NCI-H2171 (cell line): ENCODE results near the gene MGRN1.

Experiments used
- DNase-seq: peaks from one replicate; lab custom pipeline; 2025; lab: John Stamatoyannopoulos, UW

Gene MGRN1

DNA sequence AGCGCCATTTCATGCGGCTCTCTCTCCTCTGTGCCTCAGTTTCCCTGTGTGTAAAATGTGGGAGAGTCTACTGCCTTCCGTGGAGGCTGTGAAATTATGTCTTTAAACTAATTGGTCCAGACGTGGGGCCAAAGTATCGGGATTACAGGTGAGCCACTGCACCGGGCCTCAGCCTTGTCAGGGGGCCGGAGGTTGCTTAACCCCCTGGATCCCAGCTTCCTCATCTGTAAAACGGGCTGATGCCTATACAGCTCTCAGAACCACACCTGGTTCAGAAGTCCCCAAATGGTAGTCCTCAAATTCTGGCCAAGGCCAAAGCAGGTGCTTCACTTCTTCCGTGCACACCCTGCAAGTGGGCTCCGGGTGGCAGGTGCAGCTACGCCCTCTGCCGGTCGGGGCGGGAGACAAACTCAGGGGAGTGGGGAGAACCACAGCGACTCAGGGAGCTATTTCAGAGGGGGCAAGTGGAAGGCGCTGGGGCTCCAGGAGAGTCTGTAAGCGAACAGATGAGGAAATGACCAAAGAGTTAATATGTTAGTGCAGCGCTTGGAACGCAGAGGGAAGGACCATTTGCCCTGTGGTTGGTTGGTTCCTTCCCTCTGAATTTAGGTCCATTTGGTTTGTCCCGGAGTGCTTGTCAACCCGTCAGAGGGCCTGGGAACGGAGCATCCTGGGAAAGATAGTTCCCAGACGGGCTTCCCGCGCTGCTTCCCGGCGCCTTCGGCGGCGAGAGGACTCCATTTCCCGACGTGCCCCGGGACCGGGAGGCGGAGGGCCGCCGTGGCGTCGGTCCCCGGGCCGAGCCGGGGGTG is at the start of gene MGRN1:
TSS of gene MGRN1 (plus strand) at position 812 of the 812 bp plus-strand sequence. CDS start 135 bp downstream, outside the sequence.
- peak; percentile 95 for DNase-seq

DNA sequence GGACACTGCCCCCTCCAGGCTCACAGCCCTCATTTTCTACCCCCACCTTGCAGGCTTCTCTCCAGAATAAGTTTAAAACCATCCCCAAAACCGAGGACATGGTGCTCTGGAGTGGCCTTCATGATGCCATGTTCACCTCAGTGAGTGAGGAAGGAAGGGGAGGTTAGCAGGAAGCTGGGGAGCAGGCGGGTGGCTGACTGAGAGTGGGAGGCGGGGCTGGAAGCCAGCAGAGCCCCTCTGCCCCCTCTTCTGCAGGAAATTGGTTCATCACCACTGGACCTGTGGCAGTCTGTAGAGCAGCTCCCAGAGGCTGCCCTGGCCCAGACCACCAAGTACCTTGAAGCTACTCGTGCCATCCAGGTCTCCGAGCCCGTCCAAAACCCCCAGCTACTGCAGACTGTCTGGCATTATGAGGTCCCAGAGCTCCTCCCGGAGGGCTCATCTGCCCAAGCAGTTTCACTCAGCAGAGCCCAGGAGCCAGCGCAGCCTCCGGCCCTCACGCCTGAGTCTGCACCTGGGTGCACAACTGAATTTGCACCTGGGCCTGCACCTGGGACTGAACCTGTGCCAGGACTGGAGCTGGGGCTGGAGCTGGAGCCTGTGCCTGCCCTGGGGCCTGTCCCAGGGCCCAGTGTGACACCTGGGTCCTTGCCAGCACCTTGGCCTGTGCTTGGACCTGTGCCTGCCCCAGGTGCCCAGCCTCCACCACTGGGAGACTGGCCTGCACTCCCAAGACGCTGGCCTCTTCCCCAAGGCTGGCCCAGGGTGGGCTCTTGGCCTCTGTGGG is 49.5 kb upstream of the MGRN1 start:
- no peak for DNase-seq

DNA sequence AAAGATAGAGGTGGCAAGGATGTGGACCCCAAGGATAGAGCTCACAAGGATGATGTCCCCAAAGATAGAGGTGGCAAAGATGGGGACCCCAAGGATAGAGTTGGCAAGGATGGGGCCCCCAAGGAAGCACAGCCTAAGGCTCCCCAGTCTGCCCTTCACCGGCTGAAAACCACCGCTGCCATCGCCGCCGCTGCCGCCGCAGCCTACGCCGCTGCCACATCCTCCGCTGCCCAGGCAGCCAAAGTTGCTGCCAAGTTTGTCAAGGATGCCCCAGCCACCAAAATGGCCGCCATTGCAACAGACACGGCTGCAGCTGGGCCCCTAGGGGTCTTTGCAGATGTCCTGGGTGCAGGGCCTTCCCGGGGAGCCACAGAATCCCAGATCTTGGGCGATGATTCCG is 48.6 kb upstream of the MGRN1 start:
- no peak for DNase-seq

DNA sequence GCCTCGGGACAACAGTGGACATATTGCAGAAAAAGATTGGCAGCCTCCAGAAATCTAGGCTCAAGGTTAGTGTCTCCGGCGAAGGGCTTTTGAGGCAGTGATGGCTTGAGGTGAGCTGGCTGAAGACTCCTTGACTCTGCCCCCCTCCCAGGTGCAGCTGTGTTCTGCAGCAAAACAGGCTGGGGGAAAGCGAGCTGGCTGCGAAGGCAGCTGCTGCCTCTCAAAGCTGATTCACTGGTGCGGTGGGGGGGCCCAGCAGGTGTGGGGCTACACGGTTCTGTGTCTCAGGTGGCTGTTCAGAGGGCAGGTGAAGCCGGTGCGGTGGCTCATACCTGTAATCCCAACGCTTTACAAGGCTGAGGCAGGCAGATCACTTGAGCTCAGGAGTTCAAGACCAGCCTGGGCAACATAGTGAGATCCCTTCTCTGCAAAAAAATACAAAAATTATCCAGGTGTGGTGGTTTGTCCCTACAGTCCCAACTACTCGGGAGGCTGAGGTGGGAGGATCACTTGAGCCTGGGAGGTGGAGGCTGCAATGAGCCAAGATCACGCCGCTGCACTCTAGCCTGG is 45.6 kb upstream of the MGRN1 start:
- no peak for DNase-seq

DNA sequence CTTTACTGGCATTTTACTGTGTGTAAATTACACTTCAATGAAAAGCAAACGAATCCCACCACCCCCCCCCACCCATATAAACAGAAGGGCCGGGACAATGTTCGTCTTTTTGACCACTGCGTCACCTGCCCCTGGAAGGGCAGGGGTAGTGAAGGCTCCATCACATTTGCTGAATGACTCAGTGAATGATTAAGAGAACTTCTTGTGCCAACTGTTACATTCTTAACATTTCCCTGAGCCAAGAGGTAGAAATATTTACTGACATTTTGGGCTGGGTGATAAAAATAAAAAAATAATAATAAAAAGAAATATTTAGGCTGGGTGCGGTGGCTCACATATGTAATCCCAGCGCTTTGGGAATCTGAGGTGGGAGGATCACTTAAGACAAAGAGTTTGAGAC is 44.4 kb upstream of the MGRN1 start:
- DNase-seq, result no peak

DNA sequence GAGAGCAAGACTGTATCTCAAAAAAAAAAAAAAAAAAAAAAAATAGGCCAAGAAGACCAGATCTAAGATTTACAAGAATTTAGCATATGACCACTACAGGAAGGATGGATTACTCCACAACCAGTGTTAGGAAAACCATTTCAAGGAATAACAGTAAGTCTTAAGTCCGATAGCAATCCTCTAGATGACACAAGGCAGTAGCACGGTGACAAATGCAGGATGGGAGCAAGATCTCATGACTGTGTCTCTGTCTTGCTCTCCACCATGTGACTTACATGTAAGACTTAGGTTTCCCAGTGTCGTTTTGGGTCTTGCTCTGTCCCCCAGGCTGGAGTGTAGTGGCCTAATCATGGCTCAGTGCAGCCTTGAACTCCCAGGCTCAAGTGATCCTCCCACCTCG is 40.7 kb upstream of the MGRN1 start:
- no peak for DNase-seq

DNA sequence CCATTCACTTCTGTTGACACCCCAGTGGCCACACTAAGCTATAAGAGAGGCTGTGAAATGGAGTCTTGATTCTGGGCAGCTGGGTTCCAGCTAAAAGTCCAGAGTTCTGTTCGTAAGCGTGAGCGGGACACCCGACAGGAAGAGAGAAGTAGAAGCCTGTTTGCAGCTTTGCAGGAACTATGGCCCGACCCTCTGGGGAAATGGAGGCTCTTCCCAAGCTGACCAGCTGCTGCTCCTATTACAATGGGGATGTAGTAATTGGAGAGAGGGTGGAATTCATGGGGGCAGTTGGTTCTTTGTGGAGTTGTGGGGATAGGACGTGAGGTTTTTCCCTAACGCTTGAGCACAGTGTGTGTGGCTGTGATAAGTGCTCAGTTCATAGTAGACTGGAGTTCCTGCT is 38.3 kb upstream of the MGRN1 start:
- no peak for DNase-seq

DNA sequence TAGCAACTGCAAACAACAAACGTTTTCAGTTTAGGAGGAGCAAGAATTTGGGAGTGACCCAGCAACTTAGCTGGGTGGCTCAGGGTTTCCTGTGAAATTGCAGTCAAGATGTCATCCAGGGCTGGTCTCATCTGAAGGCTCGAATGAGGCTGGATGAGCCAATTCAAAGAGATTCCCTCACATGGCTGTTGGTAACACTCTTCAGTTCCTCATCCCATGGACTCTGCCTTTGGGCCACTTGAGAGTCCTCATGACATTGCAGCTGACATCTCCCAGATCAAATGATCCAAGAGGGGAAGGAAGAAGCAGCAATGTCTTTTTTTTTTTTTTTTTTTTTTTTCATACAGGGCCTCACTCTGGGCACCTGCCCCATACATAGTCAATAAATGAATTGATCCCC is 36.2 kb upstream of the MGRN1 start:
- DNase-seq, result no peak

DNA sequence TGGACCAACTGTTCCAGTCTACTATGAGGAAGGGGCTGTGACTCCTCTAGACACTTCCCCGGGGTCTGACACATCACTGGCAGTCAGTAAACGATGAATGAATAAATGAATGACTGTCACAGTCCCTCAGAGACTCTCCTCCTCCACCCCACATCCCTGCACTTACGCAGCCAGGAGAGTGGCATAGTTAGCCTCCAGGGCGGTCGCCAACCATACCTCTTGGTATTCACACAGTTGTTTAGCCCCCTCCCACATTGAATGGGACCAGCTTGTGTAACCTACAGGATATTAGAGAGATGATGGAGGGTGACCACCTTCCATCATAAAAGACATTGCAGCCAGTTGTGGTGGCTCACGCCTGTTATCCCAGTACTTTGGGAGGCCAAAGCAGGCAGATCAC is 35.7 kb upstream of the MGRN1 start:
- no peak for DNase-seq

DNA sequence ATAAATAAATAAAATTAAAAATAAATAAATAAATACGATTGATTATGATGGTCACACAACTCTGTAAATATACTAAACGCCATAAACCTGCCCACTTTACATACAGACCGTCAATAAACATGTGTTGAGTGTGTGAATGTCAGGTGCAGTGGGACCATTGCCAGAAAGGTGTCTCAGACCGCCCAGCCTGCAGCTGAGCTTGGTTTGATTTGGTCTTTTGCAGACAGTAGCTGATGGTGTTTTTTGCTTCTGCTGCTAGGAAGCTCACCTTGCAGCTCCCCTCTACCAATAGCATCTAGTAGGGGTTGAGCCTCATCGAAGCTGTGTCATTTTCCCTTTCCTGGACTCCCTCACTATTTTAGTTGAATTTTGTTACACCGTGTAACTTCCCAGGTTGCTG is 33.4 kb upstream of the MGRN1 start:
- no peak for DNase-seq

DNA sequence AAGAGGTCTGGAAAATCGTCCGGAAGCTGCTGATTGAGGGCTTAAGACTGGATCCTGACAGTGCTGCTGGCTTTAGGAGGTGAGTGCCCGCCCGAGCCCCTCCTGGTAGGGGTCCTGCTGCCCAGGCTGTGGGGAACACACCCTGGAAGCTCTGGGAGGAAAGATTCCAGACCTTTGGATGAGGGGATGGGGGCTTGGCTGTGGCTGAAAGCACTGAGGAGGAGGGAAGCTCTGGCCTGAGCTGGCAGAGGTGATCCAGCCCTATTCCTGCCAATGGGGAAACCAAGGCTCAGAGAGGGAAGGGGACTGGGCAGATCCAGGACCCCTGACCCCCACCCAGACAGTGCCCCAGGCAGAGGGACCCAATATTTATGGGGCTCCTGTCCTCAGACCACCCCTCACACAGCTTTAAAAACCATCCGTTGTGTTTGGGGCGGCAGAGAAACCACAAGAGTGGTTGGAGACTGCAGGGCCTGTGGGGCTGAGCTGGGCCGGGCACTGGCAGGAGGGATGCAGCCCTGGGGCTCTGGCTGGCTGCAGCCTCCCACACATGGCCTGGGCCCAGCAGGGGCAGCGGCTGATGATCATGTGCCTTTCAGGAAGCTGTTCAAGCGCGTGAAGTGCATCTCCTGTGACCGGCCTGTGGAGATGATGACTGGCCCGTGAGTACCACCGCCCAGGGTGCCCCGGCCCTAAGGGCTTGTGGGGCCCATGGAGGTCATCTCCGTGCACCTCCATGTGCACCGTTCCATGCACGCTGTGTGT is 32.7 kb upstream of the MGRN1 start:
- no peak for DNase-seq

DNA sequence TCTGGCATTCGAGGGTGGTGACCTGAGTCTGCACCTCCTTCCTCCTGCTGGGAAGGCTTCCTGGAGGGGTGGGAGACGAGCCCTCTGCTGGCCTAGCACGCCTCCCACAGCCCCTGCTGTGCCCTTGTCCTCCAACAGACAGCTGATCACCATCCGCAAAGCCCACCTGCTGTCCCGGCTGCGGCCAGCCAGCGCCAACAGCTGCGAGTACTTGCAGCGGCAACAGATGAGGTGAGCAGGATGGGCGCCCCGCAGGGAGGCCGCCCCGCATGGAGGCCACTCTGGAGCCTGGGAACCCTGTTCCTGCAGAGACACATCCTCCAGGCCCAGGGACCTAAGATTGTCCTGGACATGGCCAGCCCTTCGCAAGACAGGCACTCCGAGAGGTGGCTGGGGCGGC is 31.5 kb upstream of the MGRN1 start:
- DNase-seq, result no peak

DNA sequence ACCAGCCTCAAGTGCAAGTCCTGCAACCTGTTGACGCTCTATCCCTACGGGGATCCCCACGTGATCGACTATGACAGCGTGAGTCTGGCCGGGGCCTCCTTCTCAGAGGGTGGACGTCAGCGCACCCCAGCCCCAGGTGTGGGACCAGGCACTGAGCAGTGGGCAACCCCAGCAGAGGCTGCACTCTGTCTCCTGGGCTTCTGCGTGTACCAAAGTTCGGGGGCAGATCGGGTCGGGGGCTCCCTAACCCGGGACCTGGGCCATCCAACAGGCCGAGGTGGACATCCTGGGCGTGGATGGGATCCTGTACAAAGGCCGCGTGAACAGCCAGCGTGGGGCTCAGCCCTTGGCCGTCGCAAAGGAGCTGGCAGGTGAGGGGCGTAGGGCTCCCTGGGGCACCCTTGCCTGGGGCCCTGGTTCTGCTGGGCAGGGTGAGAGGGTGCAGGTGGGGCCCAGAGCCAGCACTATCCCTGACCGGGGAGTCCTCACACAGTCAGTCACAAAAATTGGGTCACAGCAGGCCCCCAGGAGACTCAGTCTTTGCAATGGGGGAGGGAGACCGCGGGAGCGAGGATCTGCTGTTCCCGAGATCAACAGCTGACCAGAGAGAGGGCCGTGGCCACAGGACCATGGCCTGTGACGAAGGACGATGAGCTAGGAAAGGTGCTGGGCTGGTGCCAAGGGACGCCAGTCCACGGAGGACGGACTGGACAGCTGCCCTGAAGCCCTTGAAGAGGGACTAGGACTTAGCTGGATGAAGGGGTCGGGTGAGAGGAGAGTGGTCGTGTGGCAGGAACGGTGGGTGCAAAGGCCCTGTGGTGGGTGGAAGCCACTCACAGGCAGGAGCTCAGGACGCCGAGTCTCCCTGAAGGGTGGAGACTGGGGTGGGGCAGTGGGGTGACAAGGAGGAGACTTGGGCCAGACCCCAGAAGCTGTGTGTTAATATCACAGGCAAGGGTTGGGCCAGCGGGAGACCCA is 29.9 kb upstream of the MGRN1 start:
- no peak for DNase-seq

DNA sequence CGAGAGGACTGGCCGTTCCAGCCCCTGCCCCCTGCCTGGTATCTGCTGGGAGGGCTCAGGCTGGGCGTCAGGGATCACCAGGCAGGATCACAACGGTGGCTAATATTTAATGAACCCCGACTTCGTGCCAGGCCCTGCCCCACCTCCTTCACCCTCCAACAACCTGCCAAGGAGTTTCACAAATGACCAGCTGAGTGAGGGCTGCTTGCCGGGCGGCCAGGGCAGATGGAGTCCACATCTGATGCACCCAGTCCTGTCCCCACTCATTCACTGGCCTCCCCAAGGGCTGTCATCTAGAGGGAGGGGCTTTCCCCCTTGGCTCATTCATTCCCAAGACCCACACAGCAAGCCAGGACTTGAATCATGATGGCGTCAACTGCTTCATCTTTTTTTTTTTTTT is 27.5 kb upstream of the MGRN1 start:
- no peak for DNase-seq

DNA sequence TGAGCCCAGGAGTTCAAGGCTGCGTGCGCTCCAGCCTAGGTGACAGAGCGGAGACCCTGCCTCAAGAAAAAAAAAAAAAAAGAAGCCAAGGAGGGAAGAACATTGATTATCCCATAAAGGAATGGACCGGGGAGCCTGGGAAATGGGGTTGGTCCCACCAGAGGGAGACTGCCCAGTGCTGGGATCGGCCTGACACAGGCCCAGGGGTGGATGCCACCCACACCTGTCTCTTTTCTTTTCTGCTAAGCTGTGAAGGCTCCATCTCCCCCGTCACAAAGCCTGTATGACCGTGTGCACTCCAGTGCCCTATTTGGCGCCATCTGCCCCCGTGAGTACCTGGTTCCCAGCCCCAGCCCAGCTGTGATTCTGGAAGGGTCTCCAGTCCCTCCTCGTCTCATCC is 25.6 kb upstream of the MGRN1 start:
- no peak for DNase-seq

DNA sequence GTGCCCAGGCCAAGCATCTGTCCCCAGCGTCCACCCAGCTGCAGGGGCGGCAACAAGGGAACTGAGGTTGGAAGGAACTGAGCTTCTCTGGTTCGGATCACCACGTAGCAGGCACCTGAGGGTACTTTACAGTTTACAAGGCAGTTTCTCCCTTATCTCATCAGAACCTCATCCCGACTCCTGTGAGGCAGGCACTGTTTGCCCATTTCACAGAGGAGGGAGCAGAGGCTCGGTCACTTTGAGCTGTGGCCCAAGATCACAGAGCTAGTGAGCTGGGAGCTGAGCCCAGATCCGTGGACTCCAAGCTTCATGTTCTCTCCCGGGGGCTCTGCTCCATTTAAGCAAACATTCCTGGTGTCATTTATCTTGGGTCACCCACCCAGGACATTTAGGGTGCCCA is 25.1 kb upstream of the MGRN1 start:
- DNase-seq, result no peak

DNA sequence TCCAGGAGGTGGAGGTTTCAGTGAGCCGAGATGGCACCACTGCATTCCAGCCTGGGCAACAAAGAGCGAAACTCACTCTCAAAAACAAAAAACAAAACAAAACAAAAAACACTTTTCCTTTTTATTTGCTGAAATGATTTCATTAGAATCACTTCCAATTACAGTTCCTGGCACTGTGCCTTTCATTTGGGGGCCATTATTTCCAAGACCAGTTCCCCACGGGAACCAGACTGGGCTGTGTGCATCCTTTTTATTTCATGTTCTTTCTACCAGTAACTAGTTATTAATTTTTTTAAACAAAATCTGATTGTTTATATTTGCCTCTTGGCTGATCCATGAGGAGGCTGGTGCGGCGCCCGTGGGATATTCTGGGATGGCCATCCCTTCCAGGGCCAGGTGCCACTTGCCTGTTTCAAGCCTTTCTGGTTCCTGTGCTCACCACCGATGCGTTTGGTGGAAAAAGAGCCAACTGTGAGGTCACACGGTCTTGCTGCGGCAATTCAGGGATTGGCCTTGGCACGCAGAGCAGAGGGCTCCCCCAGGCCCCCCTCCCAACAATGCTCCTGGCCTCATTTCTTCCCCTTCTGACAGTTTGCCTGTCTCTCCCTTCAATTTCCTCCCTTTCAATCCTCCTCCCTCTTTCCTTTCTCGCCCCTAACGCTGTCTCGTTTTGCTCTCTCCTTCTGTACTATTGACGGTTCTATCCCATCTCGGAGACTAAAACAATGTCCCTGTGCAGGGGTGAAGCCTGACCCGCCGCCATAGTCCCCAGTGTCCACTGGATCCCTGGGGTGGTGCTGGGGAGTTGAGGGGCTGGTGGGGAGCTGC is 23.4 kb upstream of the MGRN1 start:
- DNase-seq, result no peak

DNA sequence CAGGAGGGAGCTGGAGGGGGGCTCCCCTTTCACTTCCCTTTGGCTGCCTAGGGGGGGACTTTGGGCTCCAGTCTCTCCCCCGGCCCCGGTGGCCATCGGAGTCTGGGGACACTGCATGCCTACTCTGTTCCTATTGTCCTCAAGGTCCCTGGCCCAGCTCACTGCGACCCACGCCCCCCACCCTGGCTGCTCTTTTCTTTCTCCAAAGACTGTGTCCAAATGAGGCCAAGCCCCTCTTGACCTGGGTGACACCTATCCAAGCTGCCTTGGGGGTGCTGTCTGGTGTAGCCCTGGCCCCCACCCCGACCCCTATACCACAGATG is 22.8 kb upstream of the MGRN1 start:
- DNase-seq, result no peak

DNA sequence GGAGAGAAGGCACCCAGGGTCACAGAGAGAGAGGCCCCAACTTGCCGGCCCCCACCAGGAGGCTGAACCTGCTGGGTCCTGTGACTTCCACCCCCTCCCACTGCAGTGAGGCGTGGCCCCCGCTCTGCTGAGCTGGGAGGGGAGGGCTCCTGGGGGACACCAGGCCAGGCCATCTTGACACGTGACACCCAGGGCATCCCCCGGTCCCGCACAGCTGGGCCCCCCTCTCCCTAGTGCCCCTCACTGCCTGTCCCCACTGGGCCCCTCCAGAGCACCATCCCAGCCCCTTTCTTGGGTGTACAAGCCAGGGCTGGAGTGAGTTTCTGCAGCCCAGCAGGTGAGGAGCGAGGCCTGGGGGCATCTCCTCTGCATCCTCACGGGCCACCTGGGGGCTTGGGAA is 22.3 kb upstream of the MGRN1 start:
- DNase-seq, result no peak

DNA sequence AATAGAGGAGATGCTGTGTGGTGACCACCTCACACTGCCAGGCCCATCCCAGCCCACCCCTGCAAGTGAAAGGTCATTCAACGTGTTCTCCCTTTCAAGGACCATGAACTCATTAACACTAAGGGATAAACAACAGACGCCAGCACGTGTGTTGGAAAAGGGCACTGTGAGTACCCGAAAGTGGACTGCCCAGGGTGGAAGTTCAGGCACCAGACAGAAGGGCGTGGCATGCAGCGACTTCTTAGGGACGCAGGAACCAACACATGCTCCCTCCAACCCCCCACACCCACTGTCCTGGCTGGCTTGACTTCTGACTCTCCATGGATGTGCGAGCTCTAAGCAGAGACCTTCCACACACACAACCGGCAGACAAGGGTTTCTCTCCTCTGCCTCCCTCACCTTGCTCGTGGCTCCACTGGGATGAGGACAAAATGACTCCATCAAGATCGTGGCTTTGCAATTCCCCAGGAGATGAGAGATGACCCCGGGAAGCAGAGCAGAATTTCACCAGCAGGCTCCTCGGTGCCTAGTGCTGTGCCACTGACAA is 20.9 kb upstream of the MGRN1 start:
- DNase-seq, result no peak
